NOMO-1 treated with dmso at 0.1 percent for 144 hours (cell line): Measurements from ENCODE around the gene RNF38.
"Not testable (repeated sequence)": the region's sequence is repeated elsewhere in the genome, so short reads cannot be mapped to it uniquely, and the experiment has no call there.

ENCODE experiments used
- DNase-seq: peaks from one replicate; lab custom pipeline; 2025; ENCODE audit not compliant: unreplicated experiment; lab: John Stamatoyannopoulos, UW

The RNF38 gene

DNA sequence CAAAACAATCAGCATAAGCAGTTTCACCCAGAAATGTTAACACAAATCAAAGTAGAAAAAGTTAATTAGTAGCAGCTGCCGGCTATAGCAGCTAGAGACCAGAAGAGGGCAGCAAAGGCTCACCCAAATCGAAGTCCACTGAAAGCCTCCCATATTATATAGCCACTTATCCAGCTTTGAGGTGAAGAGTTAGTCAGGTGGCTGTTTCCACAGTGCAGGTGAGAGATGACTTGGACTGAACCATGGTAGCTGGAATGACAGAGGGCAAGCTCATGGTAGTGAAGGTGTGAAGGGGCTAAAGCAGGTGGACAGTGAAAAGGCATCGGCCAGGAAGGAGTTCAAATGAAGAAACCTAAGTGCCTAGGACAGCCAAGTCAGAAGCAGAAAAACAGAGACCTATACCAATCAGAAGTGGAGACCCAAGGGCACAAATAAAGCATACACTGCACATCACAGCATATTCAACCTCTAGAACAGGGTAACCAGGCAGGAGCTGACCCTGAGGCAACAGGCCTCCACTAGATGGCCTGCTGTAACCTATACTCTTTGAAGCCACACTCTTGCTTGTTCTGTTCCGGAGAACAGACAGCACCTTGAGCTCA lies 7.2 kb upstream of the RNF38 start:
- no peak for DNase-seq

- no peak for DNase-seq
Measured at GRCh38 chr9:36402536-36402935, 2.5 kb upstream of the RNF38 start.

DNA sequence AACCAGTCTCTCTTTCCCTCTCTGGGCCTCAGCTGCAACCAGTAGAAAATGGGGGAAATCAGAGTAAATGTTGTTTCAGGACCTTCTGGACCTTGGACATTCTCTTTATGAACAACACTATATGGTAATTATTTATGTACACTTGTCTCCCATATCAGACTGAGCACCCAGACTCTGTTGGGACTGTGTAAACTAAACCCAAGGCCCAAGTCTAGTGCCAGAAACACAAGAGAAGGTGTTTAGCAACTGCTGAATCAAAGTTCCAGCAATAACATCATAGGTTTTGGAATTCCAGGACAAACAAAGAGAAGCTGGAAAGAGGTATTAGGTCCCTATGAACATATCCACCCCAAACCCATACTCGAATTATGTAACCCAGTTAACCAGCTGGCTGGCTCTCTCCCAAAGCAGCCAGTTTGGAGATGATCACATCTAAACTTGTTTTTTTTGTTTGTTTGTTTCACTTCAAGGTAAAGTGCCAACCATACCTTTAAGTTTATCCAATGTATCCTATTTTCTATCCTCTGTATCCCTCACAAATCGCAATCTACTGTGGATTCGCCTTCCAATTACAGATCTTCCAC lies 1.9 kb upstream of the RNF38 start:
- DNase-seq: no peak

DNA sequence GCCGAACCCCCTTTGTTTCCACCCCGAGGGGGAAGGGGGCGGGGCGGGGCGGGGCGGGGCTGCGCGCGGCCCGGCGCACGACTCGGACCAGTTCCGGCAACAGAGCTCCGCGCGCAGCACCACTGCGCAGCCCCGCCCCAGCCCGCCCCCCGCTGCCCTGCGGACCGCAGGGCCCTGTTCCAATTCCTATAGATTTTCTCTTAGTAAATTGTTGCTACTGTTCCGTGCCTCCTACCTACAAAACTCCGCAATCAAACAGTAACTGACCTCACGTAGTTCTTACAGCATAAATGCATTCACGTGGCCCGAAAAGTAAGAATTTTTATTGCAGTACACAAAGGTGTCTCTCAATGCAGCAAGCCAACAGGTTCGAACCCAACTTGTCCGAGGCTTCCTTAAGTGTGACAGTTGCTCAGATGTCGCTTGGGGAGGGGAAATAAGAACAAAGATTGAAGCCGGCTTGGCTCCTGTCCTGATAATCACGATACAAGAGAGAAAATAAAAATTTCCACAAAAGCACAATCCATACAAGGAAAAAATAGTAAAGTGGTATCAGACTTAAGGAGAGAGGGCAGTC lies 1.2 kb upstream of the RNF38 start:
- DNase-seq: peak; percentile 47

GRCh38 chr9:36400332-36401163 lies 479 bp upstream of the RNF38 start:
- peak; percentile 47 for DNase-seq

DNA sequence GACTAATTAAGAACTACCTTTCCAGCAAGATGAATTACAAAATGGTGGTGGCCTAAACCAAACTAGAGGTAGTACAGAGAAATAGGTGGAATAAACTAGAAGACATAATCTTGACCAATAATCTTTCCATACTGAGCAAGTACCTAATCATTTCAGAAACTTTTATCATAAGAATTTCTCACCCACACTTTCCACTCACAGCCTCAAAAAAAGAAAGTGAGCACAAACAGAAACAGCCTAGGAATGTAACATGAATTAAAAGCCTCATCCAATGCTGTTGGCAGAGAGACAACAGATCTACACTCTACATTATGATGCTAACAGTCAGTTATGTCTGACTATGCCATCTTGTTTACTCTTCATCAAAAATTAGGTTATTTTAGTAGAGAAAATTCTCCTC lies 1.3 kb downstream of the RNF38 start:
- no peak for DNase-seq

DNA sequence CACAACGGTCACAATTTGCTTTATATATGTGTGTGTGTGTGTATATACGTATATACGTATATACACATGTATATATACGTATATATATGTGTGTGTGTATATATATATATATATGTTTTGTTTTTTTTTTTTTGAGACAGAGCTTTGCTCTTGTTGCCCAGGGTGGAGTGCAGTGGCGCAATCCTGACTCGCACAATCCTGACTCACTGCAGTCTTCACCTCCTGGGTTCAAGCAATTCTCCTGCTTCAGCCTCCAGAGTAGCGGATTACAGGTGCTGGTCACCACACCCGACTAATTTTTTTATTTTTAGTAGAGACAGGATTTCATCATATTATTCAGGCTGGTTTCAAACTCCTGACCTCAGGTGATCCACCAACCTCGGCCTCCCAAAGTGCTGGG lies 3.1 kb downstream of the RNF38 start:
- no peak for DNase-seq

DNA sequence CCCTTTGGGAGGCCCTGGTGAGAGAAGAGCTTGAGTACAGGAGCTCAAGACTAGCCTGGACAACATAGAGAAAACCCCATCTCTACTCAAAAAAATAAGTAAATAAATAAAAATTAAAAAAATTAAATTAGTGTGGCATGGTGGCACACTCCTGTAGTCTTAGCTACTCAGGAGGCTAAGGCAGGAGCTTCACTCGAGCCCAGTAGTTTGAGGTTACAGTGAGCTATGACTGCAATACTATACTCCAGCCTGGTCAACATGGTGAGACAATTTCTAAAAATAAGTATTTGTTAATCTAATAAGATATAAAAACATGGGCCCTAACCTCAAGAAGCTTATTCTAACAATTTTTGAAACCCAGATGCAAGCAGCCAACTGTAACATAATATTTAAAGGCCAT lies 7.6 kb downstream of the RNF38 start:
- DNase-seq: no peak

- DNase-seq: no peak
Measured at GRCh38 chr9:36389590-36389989, 10.5 kb downstream of the RNF38 start.

GRCh38 chr9:36386396-36386965 lies 13.6 kb downstream of the RNF38 start:
- DNase-seq: not testable (repeated sequence)

- DNase-seq: no peak
Measured at GRCh38 chr9:36382484-36382883, 17.6 kb downstream of the RNF38 start.

GRCh38 chr9:36364577-36364976 lies 35.5 kb downstream of the RNF38 start:
- no peak for DNase-seq

DNA sequence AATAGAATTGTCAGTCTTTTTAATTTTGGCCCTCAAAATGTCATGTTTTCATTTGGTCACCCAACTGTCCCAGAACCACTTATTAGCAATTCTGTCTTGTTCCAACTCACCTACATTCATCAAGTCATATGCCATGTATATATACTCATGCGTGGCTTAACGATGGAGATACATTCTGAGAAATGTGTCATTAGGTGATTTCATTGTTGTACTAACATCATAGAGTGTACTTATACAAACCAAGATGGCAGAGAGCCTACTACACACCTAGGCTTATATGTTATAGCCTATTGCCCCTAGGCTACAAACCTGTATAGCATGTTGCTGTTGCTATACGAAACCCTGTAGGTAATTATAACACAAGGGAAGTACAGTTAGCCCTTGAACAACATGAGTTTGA lies 36.6 kb downstream of the RNF38 start:
- no peak for DNase-seq

- no peak for DNase-seq
Measured at GRCh38 chr9:36358486-36358885, 41.6 kb downstream of the RNF38 start.

GRCh38 chr9:36357639-36358038 lies 42.4 kb downstream of the RNF38 start:
- no peak for DNase-seq

- no peak for DNase-seq
Measured at GRCh38 chr9:36346569-36346968, 53.5 kb downstream of the RNF38 start.

DNA sequence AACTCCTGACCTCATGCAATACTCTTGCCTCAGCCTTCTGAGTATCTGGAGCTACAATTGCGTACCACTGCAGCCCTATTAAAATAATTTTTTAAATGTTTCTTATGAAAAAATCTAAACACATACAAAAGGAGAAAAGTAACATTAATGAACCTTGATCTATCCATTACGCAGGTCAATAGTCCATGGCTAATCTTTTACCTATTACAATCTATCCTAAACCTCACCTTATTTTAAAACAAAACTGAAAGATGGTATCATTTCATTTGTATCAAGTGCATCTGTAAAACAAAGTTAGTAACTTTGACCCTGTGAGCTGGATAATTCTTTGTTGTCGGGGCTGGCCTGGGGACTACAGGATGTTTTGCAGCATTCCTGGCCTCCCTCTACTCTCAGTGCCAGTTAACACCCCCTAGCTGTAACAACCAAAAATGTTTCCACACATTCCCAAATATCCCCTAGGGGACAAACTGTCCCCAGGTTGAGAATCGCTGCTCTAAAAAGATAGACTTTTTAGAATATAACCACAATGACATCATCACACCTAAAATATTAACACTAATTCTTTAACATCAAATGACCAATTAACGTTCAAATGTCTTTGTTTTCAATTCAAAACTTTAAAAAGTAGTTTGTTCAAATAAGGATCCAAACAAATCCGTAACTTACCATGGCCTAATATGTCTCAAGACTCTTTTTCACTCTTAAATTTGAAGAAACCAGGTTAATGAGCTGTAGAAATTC lies 54.8 kb downstream of the RNF38 start:
- no peak for DNase-seq

DNA sequence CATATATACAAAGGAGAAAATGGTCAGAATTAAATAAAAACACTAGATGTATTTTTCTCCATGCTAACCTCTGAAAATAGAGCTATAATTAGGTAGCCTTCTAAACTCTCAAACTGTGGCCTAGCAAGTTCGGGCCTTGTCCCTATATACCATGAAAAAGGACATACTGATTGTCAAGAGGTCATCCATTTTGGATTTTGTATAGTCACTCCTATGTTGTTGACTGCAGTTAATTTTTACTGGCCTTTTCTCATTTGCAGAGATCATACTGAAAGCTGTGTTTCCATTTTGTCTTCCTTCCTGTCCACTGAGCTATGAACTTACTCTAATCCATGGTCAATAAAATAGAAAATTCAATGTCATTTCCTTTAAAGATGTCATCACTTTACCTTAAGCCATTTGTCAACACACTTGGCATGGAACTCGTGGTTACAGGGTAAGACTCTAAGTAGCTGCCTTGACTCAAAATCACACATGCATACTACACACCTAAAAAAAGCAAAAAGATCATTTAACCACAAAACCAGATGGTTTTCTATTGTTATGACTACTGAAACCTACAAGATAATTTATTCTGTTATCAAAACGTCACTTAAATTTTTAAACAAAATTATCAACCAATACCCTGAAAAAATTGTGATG lies 58.0 kb downstream of the RNF38 start:
- no peak for DNase-seq

DNA sequence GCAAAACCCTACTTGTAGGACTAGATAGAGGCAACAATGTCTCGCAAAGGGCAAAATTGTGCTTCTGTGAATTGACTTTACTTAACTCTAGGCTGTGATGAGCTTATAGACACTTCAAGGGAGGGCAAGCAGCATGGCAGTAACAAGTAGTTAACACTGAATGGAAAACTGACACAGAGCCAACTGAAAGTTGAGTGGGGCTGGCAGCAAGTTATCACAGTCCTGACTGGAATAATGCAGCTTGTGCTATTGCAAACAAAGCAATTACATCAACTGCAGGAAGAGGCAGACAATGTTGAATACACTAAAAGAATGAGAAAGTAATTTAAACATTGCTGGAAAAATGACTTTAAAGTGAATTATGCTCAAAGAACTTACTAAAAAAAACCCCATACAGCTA lies 62.2 kb downstream of the RNF38 start:
- DNase-seq: no peak

DNA sequence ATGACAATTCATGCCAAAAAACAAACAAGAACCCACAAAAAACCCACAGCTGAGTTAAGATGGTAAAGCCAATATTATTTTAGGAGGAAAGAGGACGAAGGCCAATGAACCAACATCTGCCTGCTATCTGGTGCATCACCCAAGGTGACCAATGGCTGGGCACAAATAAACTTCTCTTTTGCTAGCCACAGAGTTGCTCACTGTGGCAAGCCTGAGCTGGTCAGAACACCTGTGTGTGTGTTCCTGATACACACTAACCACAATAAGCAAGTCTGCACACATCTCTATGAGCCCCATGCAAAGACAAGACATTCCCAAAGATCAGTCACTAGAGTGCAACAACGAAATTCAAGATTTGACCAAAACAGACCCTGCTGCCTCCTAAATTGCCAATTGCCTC lies 63.1 kb downstream of the RNF38 start:
- no peak for DNase-seq
